Panc1 (cell line): Measurements from ENCODE around the gene CFAP74.

ENCODE experiments used
- POLR2AphosphoS5 ChIP-seq: IDR thresholded peaks from 2 replicates; pipeline ENCODE4 v1.6.1; 2012; ENCODE audit warnings: mild to moderate bottlenecking, low read depth, low read length, moderate library complexity
- SIN3A ChIP-seq: IDR thresholded peaks from 2 replicates; pipeline ENCODE4 v1.6.1; 2012; ENCODE audit warnings: low read depth, mild to moderate bottlenecking, low read length, moderate library complexity, borderline replicate concordance; ENCODE audit not compliant: insufficient read depth
- TCF7L2 ChIP-seq: IDR thresholded peaks from 2 replicates; pipeline ENCODE4 v1.6.1; 2011; ENCODE audit warnings: mild to moderate bottlenecking, low read depth, low read length, inconsistent platforms
- TF ChIP-seq, protein P1 (sequence below): fragments of 450-650 bp; IDR thresholded peaks from 2 replicates; pipeline ENCODE4 v1.5.1; 2017; ENCODE audit warnings: mild to moderate bottlenecking
- TF ChIP-seq, protein P2 (sequence below), 2 experiments: IDR thresholded peaks; 2 replicates each; pipeline ENCODE4 v1.6.1; 2011 to 2012; ENCODE audit warnings: low read depth in 2 of 2, control low read depth in 1 of 2, low read length in 1 of 2, mild to moderate bottlenecking in 1 of 2, moderate library complexity in 1 of 2; ENCODE audit not compliant: insufficient read depth in 1 of 2

DNA sequence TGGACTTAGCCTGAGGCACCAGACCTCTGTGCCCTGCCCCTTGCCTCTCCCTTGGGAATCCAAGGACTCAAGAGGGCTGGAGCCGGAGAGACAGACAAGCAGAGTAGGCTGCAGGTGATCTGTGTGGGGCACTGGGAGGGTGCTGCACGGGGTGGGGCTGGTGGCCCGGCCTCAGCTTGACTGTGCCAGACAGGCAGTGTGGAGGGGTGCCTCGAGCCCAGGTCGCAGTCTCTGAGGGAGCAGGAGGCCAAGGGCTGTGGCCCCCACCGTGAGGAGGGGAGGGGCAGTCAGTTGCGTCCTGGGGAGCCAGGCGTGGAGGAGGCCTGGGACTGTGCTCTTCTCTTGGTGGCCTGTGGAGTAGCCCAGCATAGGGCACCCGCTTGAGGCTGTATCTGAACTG, 19.6 kb upstream of the CFAP74 start:
- TF ChIP-seq, protein P1, sequence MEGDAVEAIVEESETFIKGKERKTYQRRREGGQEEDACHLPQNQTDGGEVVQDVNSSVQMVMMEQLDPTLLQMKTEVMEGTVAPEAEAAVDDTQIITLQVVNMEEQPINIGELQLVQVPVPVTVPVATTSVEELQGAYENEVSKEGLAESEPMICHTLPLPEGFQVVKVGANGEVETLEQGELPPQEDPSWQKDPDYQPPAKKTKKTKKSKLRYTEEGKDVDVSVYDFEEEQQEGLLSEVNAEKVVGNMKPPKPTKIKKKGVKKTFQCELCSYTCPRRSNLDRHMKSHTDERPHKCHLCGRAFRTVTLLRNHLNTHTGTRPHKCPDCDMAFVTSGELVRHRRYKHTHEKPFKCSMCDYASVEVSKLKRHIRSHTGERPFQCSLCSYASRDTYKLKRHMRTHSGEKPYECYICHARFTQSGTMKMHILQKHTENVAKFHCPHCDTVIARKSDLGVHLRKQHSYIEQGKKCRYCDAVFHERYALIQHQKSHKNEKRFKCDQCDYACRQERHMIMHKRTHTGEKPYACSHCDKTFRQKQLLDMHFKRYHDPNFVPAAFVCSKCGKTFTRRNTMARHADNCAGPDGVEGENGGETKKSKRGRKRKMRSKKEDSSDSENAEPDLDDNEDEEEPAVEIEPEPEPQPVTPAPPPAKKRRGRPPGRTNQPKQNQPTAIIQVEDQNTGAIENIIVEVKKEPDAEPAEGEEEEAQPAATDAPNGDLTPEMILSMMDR, result no peak
- TF ChIP-seq TCF7L2 (no peak), POLR2AphosphoS5 (no peak), SIN3A (no peak)
- TF ChIP-seq, protein P2, sequence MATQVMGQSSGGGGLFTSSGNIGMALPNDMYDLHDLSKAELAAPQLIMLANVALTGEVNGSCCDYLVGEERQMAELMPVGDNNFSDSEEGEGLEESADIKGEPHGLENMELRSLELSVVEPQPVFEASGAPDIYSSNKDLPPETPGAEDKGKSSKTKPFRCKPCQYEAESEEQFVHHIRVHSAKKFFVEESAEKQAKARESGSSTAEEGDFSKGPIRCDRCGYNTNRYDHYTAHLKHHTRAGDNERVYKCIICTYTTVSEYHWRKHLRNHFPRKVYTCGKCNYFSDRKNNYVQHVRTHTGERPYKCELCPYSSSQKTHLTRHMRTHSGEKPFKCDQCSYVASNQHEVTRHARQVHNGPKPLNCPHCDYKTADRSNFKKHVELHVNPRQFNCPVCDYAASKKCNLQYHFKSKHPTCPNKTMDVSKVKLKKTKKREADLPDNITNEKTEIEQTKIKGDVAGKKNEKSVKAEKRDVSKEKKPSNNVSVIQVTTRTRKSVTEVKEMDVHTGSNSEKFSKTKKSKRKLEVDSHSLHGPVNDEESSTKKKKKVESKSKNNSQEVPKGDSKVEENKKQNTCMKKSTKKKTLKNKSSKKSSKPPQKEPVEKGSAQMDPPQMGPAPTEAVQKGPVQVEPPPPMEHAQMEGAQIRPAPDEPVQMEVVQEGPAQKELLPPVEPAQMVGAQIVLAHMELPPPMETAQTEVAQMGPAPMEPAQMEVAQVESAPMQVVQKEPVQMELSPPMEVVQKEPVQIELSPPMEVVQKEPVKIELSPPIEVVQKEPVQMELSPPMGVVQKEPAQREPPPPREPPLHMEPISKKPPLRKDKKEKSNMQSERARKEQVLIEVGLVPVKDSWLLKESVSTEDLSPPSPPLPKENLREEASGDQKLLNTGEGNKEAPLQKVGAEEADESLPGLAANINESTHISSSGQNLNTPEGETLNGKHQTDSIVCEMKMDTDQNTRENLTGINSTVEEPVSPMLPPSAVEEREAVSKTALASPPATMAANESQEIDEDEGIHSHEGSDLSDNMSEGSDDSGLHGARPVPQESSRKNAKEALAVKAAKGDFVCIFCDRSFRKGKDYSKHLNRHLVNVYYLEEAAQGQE (IDR thresholded peaks at IDR 0.05; ENCODE audit: insufficient read depth in 1 of 2, low read depth in 2 of 2, low read length in 1 of 2), result no peak
